ENCODE data around the gene CEL. TPM values are rescaled to one million over a fixed set of nuclear protein-coding genes. Genes with fewer than 3 reads are reported as not detected.

CEL gene
- total RNA-seq, 1 experiment from 2014 or later, result 6.6 TPM

- TF ChIP-seq HMGXB4 (CRISPR knock-in tag; IDR thresholded peaks at IDR 0.05) (no peak), JUN (CRISPR knock-in tag; IDR thresholded peaks at IDR 0.05) (no peak), TP53 (CRISPR knock-in tag; IDR thresholded peaks at IDR 0.05) (no peak)
Measured at GRCh38 chr9:133115604-133116345, 54.0 kb downstream of the CEL start (continued).

- no peak for ATAC-seq
- no peak for DNase-seq (ENCODE audit: low spot score)
- Mint-ChIP-seq H3K27ac (no peak overlapping the region), H3K36me3 (no peaks in the 10 kb centered on the region), H3K9me3 (no peaks in the 10 kb centered on the region), H3K4me1 (peaks cover 10% of the 10 kb centered on the region), H3K27me3 (ENCODE audit: low read depth) (peaks cover 34% of the 10 kb centered on the region), H3K4me3 (no peak overlapping the region)
- ChIA-PET CTCF (interaction anchor here (0.9 to 6.0 kb wide), 4 partner anchors 13 to 68 kb away, joined by 3 to 70 read pairs (median 8); no protein-coding TSS in a partner anchor), POLR2A (no interaction called here)
- TF ChIP-seq ZNF317 (CRISPR knock-in tag; IDR thresholded peaks at IDR 0.05; ENCODE audit: borderline replicate concordance, low read depth) (no peak), CTCF (IDR thresholded peaks at IDR 0.05) (no peak), NR3C1 (CRISPR knock-in tag; conservative IDR thresholded peaks at IDR 0.05; ENCODE audit: low read depth) (no peak), OVOL2 (CRISPR knock-in tag; IDR thresholded peaks at IDR 0.05; ENCODE audit: borderline replicate concordance) (no peak), ELF4 (CRISPR knock-in tag; IDR thresholded peaks at IDR 0.05; ENCODE audit: low read depth) (no peak), CBFB (CRISPR knock-in tag; IDR thresholded peaks at IDR 0.05; ENCODE audit: low read depth) (no peak), GABPB1 (CRISPR knock-in tag; IDR thresholded peaks at IDR 0.05) (no peak), ERG (CRISPR knock-in tag; IDR thresholded peaks at IDR 0.05) (no peak), PRDM15 (CRISPR knock-in tag; IDR thresholded peaks at IDR 0.05) (no peak), ZNF532 (CRISPR knock-in tag; IDR thresholded peaks at IDR 0.05; ENCODE audit: borderline replicate concordance) (no peak), ATF3 (CRISPR knock-in tag; conservative IDR thresholded peaks at IDR 0.05) (no peak), NR2C2 (CRISPR knock-in tag; IDR thresholded peaks at IDR 0.05) (no peak), GTF2I (CRISPR knock-in tag; conservative IDR thresholded peaks at IDR 0.05) (no peak), FOXP1 (CRISPR knock-in tag; IDR thresholded peaks at IDR 0.05; ENCODE audit: borderline replicate concordance) (no peak), E2F1 (CRISPR knock-in tag; IDR thresholded peaks at IDR 0.05) (no peak), SMAD3 (CRISPR knock-in tag; IDR thresholded peaks at IDR 0.05; ENCODE audit: borderline replicate concordance) (no peak)
Measured at GRCh38 chr9:133116346-133117231, 54.8 kb downstream of the CEL start.
